NCI-H1694 (cell line): Measurements from ENCODE around the gene TTC12.

Source experiments
- DNase-seq: peaks from one replicate; lab custom pipeline; 2025; lab: John Stamatoyannopoulos, UW

The TTC12 gene, protein sequence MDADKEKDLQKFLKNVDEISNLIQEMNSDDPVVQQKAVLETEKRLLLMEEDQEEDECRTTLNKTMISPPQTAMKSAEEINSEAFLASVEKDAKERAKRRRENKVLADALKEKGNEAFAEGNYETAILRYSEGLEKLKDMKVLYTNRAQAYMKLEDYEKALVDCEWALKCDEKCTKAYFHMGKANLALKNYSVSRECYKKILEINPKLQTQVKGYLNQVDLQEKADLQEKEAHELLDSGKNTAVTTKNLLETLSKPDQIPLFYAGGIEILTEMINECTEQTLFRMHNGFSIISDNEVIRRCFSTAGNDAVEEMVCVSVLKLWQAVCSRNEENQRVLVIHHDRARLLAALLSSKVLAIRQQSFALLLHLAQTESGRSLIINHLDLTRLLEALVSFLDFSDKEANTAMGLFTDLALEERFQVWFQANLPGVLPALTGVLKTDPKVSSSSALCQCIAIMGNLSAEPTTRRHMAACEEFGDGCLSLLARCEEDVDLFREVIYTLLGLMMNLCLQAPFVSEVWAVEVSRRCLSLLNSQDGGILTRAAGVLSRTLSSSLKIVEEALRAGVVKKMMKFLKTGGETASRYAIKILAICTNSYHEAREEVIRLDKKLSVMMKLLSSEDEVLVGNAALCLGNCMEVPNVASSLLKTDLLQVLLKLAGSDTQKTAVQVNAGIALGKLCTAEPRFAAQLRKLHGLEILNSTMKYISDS

DNA sequence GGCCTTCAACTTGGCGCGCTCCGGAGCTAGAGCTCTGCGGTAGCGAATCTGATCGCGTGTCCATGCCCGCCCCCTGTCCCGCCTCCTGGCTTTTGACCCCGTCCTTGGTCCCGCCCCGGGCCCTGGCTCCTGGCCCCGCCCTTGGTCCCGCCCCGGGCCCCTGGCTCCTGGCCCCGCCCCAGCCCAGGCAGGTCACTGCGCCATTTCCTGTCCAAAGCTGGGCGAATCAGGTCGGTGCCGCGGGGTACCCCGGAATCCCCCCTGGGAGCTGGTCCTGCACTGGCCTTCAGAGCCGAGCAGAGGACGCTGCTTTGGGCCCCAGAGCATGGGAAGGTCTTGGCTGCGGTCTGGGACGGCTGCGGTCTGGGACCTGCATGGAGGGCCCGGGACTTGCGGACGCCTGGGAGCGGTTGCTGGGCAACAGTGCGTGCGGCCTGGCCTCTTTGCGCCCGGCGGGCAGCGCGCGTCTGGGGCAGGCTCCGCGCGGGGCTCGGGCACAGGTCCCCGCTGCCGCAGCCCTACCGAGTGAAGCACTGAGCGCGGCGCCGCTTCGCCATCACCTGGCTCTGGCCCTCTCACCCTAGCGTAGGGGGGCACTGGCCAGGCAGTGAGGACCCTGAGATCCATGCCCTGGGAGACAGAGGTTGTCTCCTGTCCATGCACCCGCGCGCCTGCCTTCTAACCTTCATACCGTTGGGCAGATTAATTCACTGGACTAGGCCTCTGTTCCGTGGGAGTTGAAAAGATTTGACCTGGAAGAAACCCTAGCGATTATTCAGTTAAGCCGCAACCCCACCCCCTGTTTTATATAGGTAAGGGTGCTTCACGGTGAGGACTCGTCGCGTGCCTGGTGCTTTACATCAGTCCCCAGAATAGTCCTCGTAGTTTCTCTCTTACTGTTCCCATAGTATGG lies at the start of gene TTC12:
Gene TTC12, plus strand, starts transcription at position 195 of the 913 bp plus-strand sequence. CDS start 1,675 bp downstream, outside the sequence.
- DNase-seq, result no peak

DNA sequence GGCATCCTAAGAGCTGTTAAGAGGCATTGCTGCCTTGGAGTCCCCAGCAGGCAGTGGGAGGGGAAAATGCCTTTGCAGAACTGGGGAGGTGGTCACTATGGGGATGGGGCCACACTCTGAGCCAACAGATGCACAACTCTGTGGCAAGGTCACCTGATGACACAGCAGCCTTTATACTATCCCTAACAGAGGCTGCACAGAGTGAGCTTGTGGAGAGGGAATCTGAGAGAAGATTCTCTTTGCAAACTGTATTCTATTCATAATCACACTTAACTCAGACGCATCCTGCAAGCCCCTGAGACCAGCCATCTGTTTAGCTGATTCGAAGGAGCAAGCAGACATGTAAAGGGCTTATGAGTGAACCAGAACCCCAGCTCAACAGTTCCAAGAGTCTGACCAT lies 49.0 kb upstream of the TTC12 start:
- DNase-seq, result no peak

DNA sequence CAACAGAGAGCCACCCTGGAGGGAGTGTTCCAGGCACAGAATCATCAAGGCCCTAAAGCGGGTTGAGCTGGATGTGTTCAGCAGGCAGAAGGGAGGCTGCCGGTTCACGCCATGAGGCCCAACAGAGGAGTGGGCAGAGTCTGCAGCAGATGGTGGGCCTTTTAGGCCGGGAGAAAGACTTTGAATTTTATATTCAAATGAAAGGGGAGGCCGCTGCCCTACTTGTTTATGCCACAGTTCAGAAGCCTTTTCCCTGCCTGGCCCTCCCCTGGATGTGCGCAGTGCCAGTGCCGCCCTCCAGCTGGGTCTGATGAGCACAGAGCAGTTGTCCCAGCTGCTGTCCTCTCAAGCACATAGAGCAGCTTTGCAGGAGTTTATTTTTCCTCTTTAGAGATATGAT lies 46.9 kb upstream of the TTC12 start:
- no peak for DNase-seq

DNA sequence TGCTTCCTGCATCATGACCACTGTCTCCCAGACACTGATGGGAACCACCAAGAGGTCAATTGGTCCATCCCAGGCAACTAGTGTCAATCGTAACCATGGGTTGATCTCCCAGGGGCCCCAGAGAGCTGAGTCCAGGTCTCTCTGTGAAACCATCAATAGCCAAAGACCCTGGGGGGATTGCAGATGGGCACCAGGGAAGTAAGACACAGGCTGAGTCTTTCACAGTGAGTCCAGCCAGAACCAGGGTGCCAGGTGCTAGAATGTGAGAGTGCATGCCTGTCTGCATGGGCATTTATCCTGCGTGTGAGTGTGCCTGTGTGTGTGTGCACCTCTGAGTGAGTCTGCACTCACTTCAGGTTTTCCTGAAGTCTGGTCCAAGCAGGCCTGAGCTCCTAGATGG lies 45.3 kb upstream of the TTC12 start:
- DNase-seq, result no peak

DNA sequence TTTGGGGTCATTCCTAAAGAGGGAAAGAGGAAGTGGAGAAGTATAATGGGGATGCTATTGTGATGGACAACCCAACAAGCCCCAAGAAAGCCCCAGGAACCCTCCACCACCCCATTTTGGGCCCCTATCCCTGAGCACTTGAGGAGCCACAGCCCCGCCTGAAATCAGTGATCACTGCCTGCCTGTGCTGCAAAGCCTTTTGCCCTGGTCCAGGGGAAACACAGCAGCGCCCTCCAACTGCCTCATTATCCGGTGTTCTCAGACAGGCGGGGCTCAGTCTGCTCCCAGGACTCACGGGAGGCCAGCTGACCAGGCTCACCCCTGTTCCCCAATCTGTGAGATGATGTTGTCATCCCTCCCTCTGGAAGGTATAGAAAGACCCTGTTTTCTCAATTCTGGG lies 44.7 kb upstream of the TTC12 start:
- no peak for DNase-seq

DNA sequence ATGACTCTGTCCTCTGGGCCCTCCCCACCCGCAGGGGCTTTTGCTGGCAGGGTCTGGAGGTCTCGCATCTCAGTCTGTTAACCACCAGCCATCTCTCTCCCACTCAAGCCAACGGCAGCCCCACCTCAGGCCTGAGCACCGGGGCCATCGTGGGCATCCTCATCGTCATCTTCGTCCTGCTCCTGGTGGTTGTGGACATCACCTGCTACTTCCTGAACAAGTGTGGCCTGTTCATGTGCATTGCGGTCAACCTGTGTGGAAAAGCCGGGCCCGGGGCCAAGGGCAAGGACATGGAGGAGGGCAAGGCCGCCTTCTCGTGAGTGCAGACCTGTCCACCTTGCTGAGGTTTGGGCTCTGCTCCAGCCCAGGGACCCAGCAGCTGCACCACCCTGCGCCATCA lies 44.3 kb upstream of the TTC12 start:
- no peak for DNase-seq

DNA sequence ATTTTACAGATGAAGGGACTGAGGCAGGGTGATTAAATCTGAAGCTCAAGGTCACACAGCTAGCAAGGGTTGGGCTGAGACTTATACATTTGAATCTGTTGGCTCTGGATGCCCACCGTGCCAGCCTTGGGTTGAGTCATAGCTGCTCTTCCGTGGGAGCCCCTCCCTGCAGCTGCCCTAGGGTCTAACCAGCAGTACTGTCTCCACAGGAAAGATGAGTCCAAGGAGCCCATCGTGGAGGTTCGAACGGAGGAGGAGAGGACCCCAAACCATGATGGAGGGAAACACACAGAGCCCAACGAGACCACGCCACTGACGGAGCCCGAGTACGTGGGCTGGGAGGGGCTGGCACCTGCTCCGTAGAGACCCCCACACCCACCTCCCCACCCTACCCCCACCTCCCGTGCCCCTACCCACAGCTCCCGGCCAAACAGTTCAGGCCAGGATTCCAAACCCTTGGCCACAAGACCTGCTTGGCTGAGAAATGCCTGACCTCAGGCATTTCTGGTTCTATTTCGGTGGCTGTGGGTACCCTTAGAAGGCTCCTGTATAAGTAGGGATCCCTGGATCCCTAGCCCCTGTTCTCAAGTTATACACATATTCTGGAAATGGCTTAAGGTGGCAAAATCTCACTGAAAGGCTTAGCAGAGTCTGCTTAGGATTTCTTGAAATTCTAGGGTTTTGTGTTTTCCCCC lies 42.7 kb upstream of the TTC12 start:
- no peak for DNase-seq

DNA sequence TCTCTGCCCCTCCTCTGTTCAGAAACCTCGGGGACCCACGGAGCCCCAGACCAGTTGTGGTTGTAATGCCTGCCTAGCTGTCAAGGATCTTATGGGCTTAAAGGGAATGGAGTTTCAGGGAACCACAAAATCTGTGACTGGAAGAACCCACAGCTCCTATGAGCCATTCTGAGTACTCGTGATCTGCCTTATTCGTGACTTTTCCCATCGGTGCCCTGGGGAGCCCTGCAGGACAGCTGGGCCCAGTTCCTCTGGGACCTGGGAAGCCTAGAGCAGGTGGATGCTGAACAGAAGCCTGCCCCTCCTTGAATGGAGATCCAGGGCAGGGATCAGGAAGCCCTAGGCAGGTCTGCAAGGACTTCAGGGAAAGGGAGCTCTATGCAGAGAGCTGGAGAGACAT lies 42.1 kb upstream of the TTC12 start:
- no peak for DNase-seq

DNA sequence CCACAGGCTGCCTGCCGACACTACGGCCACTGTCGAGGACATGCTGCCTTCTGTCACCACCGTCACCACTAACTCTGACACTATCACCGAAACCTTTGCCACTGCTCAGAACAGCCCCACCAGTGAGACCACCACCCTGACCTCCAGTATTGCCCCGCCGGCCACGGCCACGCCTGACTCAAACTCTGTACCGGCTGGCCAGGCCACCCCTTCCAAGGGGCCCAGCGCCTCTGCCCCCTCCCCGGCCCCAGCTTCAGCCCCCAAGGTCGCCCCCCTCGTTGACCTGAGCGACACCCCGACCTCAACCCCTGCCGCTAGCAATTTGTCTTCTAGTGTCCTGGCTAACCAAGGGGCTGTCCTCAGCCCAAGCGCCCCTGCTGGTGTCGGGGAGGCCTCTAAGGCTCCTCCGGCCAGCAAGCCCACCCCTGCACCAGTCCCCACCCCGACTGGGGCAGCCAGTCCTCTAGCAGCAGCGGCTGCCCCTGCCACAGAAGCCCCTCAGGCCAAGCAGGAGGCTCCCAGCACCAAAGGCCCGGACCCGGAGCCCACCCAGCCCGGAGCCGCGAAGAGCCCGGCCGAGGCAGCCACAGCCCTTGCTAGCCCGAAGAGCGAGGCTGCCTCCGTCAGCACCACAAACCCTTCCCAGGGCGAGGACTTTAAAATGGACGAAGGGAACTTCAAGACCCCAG lies 41.3 kb upstream of the TTC12 start:
- DNase-seq, result no peak

DNA sequence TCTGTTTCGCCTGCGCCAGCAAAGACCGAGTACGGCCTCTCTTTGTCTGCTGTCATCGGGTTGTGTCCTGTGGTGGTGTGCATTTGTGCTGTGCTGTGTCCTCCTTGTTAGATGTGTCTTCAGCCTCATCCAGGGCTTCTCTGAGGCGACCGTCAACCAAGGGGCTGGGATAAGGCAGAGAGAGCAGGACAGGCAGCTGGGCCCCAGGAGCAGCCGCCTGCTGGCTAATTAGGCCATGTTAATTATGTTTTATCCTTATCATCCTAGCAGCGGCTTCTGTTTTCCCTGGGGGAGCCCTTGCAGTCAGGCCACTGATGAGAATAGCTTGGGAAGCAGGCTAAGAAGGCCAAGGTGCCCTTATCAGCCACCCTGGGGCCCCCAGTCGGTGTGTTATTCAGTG lies 40.7 kb upstream of the TTC12 start:
- no peak for DNase-seq

DNA sequence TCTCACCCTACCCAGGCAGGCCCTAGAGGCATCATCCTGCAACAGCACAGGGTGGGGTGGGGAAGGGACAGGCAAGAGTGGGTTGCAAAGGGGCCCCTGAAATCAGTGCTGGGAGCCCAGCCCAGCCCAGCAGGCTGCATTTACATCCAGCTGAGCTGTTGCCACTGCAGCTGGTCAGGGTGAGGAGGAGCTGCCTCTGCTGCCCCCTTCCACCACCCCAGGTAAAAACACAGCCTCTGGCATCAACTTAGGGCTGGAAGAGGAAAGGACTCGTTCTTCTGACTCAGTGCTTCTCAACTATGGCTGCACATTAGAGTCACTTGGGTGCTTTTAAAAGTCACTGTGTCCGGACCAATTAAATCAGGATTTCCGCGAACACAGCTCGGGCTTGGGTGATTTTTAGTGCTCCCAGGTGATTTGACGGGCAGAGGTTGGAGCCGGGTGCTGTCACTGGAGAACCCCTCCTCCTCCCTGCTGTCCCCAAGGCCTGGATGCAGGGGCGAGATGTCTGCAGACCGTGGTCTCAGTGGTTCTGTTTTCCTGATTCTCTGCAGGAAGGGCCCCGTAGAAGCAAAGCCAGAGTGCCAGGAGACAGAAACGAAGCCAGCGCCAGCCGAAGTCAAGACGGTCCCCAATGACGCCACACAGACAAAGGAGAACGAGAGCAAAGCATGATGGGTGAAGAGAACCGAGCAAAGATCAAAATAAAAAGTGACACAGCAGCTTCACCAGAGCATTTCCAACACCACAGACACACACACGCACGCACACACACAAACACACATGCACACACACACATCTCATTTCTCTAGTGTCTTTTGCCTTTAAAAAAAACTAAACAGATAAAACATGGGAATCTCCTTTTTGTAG lies 39.4 kb upstream of the TTC12 start:
- DNase-seq, result no peak

DNA sequence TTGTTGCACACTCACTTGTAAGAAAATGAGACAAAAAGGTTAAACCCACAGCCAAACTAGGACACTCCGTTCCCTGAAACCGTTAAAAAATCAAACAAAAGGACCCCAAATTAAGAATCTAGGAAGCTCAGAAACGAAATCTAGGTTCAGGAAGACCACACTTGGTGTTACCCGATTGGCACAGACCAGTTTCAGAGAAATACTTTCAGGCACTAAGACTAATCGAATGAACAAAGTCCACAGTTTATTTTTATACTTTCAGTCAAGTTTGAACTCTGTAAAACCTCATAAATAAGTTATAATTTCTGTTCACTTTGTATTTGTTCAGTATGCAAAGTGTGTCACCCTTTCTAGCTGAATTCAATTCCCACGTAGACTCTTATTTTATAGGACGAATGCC lies 38.8 kb upstream of the TTC12 start:
- no peak for DNase-seq

DNA sequence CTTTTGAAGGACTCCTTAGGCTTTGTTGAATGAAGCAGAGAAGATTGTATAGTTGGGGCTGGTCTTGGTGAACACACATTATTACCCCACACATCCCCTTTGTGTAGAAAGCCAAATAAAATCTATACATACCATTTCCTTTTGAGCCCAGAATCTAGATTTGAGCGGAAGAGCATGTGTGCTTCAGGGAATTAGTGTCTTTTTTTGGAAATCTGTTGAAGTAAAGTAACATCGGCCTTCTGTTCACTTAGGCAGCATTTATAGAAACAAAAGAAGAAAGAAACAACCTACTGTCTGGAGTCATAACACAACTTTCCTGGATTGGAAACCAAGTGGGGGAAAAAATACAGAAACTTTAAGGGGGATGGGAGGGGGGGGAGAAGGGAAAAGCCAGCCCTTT lies 37.9 kb upstream of the TTC12 start:
- no peak for DNase-seq

DNA sequence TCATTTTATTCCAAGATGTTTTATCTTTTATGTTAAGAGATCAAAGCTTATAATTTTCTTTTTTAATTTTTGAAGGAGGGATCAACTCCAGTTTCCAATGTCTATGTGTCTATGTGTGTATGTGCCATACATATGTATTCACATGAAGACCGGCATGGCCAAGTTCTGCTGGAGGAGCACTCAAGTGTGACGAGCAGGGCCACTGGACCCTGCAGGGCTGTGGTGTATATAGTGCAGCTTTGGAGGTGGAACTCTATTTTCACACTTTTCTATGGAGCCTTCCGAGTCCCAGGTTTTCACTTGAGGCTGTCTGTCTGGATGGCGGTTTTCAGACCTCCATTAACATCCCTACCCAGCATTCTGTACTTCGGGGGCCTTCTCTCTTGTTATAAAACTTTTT lies 36.5 kb upstream of the TTC12 start:
- DNase-seq, result no peak

DNA sequence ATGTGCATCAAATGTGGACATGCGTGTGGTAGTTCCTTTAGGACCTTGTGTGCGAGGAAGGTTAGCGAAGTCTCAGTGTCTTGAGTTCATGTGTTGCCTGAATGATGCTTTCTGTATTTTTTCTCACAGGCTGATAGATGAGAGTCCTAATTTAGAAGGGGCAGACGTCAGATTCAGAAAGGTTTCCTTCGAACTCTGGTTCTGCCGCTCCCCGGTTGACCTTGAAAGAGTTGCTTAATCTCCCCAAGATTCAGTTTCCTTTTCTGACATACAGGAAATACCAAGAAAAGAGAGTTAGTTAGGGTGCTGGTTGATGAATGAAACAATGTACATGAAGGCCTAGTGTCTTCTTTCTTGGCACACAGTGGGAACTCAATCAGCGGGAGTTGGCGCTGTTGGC lies 35.9 kb upstream of the TTC12 start:
- DNase-seq, result no peak

DNA sequence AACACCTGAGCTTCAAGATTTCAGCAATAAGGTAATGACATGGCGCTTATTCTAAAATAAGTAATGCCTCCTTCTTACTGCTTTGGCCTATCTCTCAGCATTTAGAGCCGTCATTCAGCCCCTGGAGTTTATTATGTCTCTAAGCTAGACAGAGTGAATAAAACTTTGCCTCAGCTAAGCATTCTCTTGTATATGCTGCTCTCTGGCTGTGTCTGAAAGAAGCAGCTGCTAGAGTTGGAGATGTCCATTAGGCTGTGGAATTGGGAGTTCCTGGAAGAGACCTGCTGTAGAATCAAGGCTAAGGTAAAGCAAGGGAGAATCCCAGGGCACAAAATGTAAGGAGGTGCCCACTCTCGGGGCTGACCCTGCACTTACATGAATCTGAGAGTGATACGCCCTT lies 35.5 kb upstream of the TTC12 start:
- DNase-seq, result no peak

DNA sequence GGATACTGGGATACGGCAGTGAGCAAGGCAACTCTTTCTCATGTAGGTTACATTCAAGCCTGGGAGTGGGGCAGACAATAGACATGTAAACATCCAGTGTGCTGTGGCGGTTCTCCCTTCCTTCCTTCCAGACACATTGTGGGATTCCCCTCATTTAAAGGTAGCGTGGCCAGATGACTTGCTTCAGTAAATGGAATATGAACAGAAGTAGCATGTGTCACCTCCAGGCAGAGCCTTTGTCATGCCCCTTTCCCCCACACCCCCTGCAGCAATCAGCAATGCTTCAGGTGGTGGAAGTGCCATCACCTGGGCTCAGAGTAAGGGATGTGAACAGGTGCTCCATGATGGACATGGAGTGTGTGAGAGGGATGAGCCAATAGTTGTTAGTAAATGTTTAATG lies 34.8 kb upstream of the TTC12 start:
- DNase-seq, result no peak

DNA sequence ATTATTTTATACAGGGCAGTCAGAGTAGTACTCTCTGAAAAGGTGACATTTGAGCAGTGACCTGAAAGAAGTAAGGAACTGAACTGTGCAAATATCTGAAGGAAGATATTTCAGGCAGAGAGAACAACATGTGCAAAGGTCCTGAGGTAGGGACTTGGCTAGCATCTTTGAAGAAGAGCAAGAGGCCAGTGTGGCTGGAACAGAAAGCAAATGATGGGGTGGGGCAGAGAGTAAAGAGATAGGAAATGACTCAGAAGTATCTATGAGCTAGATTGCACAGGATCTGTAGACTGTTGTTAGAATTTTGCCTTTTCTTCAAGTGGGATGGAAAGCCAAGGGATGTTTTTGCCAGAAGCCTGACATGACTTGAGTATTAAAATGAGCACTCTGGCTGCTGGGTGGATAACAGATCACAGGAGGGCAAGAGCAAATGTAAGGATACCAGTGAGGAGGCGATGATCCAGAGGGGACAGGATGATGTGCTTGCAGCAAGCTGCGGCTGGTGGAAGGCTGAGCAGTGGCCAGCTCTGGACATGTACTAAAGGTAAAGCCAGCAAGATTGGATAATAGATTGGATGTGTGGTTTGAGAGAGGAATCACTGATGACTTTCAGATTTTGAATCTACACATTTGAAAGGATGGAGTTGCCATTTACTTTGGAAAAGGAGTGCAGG lies 33.2 kb upstream of the TTC12 start:
- DNase-seq, result no peak

DNA sequence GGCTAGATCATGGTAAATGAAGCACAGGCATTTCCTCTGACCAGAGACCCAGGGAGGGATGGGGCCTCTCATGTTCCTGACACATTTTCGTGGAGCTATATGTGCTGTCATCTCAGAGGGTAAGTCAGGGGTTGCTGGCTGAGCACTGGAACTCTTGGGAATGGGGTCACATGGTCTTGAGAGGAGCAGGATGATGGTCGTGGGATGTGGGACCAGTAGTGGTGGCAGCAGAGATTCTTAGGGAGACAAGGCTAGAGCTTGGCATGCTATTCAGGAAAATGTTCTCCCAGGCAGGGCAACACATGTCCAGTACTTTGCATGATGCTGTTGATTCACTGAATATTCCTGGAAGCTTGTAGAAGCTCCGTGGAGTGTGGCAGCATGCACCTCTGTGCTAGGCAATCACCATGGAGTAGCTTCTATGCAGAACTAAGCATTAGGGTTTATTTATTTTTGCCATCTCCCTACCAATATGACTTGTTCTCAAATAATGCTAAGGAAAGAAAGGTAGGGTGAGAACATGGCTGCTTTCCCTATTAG lies 31.4 kb upstream of the TTC12 start:
- no peak for DNase-seq

DNA sequence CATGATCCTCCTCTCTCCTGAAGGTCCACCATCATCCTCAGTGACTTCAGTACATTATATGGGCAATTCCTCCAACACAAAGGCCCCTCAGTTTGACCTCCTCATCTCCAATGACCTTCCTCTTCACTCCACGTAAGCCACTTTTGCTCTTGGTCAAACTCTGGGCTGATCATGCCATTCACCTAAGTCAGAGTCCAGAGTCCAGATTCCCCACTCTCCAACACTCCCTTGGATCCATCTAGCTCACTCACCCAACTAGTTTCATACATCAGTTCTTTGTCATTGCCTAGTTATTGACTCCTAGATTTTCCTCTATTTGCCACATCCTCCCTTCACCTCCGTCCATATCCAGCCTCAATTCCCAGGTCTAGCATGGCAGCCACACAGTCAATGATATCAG lies 30.5 kb upstream of the TTC12 start:
- DNase-seq, result no peak
